Brain microvascular endothelial cell (primary cell): Measurements from ENCODE around the gene ASIC5.

ENCODE experiments used
- DNase-seq: peaks from one replicate; pipeline ENCODE4 v3.0.0-alpha.2; 2020
- H3K27ac ChIP-seq: fragments of 250-450 bp; sonication (Bioruptor Pico); 2 replicates; pipeline ENCODE4 v1.5.1; 2020; ENCODE audit warnings: mild to moderate bottlenecking, moderate library complexity
- H3K27me3 ChIP-seq: fragments of 250-450 bp; sonication (Bioruptor Pico); replicated peaks from 2 replicates; pipeline ENCODE4 v1.5.1; 2020; ENCODE audit warnings: mild to moderate bottlenecking
- H3K36me3 ChIP-seq: fragments of 250-450 bp; sonication (Bioruptor Pico); replicated peaks from 2 replicates; pipeline ENCODE4 v1.5.1; 2020; ENCODE audit warnings: mild to moderate bottlenecking
- H3K4me3 ChIP-seq: 2 replicates; pipeline ENCODE4 v1.5.1; 2011; ENCODE audit warnings: low read depth, mild to moderate bottlenecking, control low read depth, low read length, moderate library complexity
- in situ Hi-C: cut with HindIII; loops from 2 replicates; pipeline ENCODE4 v1.10.0; 2017; ENCODE audit warnings: low sequenced_read_pairs, low pct_ligation_motif_present
- TF ChIP-seq, protein P1 (sequence below): IDR thresholded peaks from 2 replicates; pipeline ENCODE4 v1.5.1; 2011; ENCODE audit warnings: low read depth, mild to moderate bottlenecking, moderate library complexity, low read length, control low read depth, inconsistent platforms; ENCODE audit errors: missing control alignments

The ASIC5 gene

DNA sequence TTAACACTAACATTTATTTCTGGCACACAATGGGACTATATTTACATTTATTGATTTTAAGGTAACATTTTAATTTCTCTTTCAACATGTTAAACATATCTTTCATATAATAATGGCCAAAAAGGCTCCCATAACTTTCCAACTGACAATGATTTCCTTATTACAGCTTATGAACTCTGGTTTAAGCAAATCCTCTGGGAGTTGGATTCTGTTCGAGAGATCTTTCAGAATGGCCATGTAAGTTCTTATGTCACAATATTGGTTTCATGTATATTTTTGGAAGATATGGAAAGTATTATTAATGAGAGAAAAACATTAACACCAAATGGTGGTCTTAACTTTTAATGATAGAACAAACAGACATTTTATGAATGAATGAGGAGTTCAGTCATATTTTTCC lies 41.5 kb upstream of the ASIC5 start:
- in situ Hi-C loops = no loop called here
- no peak for DNase-seq
- TF ChIP-seq, protein P1, sequence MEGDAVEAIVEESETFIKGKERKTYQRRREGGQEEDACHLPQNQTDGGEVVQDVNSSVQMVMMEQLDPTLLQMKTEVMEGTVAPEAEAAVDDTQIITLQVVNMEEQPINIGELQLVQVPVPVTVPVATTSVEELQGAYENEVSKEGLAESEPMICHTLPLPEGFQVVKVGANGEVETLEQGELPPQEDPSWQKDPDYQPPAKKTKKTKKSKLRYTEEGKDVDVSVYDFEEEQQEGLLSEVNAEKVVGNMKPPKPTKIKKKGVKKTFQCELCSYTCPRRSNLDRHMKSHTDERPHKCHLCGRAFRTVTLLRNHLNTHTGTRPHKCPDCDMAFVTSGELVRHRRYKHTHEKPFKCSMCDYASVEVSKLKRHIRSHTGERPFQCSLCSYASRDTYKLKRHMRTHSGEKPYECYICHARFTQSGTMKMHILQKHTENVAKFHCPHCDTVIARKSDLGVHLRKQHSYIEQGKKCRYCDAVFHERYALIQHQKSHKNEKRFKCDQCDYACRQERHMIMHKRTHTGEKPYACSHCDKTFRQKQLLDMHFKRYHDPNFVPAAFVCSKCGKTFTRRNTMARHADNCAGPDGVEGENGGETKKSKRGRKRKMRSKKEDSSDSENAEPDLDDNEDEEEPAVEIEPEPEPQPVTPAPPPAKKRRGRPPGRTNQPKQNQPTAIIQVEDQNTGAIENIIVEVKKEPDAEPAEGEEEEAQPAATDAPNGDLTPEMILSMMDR = no peak
- no peak overlapping the region for H3K4me3 ChIP-seq
- no peaks in the 10 kb centered on the region for H3K27me3 ChIP-seq
- no peak overlapping the region for H3K27ac ChIP-seq
- no peaks in the 10 kb centered on the region for H3K36me3 ChIP-seq

DNA sequence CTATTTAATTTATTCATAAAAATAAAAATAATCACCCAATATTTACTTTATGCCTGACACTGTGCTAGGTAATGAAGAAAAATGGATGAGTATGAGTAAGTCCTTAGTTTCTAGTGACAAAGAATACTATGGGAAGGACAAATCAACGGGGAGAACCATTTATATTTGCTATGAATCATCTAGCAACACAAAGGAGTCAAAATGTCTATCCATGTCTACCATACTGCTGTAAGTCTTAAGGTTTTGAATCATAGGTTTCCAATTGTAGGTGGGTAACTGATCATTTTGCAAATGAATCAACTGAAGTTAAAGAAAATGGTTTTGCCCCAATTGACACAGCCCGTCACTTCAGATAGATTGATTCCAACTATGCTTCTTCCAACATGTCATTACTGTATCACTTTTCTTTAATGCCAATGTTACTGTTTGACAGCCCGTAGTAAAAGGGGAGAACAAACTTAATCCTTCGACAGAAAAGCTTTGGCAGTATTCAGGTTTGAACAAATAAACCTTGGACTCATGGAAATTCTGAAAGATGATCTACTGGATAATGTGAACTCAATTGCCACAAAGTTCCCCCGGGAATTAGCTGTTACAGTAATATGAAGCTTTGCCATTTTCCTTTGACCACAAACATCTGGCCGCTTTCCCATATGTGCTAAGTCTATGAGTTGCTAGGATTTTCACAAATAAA lies 40.6 kb upstream of the ASIC5 start:
- peak; percentile 98 for DNase-seq

GRCh38 chr4:155904331-155904730 lies 38.3 kb upstream of the ASIC5 start:
- in situ Hi-C loops = no loop called here
- Histone ChIP-seq H3K36me3 (no peaks in the 10 kb centered on the region), H3K27me3 (no peaks in the 10 kb centered on the region), H3K4me3 (no peak overlapping the region), H3K27ac (no peak overlapping the region)
- DNase-seq = no peak
- TF ChIP-seq, protein P1 = no peak

More for the DNA sequence above, 40.6 kb upstream of the ASIC5 start:
- H3K27ac ChIP-seq = peak overlapping the region; percentile 63
- no peaks in the 10 kb centered on the region for H3K27me3 ChIP-seq
- no peaks in the 10 kb centered on the region for H3K36me3 ChIP-seq
- in situ Hi-C loops = no loop called here
- H3K4me3 ChIP-seq = no peak overlapping the region
- TF ChIP-seq, protein P1 = no peak

DNA sequence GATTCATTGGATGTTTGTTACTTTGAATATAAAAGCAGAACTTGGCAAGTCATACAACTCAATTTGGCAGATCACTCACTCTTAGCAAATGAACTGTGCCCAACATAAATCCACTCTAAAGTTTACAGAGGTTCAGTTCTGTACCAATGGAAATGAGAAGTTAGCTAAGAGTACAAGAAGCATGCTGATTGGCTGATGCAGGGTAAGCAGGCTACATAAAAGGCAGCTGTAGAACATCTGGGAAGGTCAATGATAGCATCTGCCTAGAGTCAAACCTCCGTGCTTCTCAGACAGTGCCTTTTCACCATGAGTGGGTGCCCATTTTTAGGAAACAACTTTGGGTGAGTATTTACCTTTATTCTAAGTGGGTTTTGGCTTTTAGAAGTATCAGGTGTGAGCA lies 37.4 kb upstream of the ASIC5 start, which contains the start of gene TDO2:
TSS of gene TDO2 (plus strand) at position 244 of the 400 bp plus-strand sequence. CDS start at position 307, 63 bp downstream.
- TF ChIP-seq, protein P1 = no peak
- Histone ChIP-seq H3K27me3 (no peaks in the 10 kb centered on the region), H3K27ac (no peak within 1 kb of the TSS), H3K36me3 (no peaks in the 10 kb centered on the region), H3K4me3 (no peak within 1 kb of the TSS)
- in situ Hi-C loops = no loop called here
- no peak for DNase-seq

DNA sequence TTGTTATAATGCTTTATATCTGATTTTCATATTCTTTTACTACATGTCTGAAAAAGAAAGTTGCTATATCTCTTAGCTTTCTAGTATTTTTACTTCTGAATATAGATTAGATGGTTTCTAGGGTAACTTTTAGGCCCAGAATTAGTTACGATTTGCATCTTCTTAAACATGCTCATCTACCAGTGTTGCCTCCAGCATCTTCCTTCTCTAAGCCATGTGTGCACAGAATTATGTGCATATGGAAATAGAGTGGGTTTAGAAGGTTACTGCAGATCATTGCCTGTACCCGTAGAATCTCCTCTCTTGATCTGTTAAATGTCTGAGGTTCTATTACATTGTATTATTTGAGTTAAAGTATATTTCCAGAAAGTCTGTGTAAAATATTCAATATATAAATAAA lies 34.9 kb upstream of the ASIC5 start:
- DNase-seq = no peak
- Histone ChIP-seq H3K4me3 (no peak overlapping the region), H3K36me3 (no peaks in the 10 kb centered on the region), H3K27ac (no peak overlapping the region), H3K27me3 (no peaks in the 10 kb centered on the region)
- TF ChIP-seq, protein P1 = no peak
- in situ Hi-C loops = no loop called here

DNA sequence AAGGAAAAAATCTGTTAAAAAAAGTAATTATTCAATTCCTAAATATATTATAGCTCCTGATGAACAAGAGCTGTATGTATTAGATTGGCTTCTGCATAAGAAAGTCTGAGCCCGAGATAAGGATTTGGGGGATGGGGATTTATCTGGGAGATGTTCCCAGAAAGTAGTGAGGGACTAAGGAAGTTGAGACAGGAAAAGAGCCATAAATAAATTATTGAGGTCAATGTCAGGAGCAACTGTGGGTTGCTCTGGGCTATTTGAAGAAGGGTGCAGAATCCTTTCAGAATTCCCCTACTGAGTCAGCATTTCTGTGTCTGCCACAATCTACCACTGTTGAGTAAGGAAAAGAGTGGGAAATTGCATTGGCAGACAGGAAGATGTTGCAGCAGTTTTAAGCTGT lies 34.3 kb upstream of the ASIC5 start:
- Histone ChIP-seq H3K4me3 (no peak overlapping the region), H3K36me3 (no peaks in the 10 kb centered on the region), H3K27me3 (no peaks in the 10 kb centered on the region), H3K27ac (no peak overlapping the region)
- TF ChIP-seq, protein P1 = no peak
- in situ Hi-C loops = no loop called here
- DNase-seq = peak; percentile 31
